HCT116 (cell line): ENCODE data around the gene SLC5A12.

Experiments
- CBX3 ChIP-seq: IDR thresholded peaks from 2 replicates; pipeline ENCODE4 v1.6.1; 2012; ENCODE audit warnings: low read depth
- CEBPB ChIP-seq: IDR thresholded peaks from 2 replicates; pipeline ENCODE4 v1.6.1; 2012; ENCODE audit warnings: low read depth
- EGR1 ChIP-seq: IDR thresholded peaks from 2 replicates; pipeline ENCODE4 v1.6.1; 2012; ENCODE audit warnings: low read depth
- ELF1 ChIP-seq: IDR thresholded peaks from 2 replicates; pipeline ENCODE4 v1.6.1; 2012; ENCODE audit warnings: low read depth, borderline replicate concordance
- EZH2 ChIP-seq: fragments of 200-600 bp; sonication (generic); IDR thresholded peaks from 2 replicates; pipeline ENCODE4 v1.6.1; 2017; ENCODE audit warnings: antibody characterized with exemption, mixed run types
- EZH2phosphoT487 ChIP-seq: fragments of 200-600 bp; IDR thresholded peaks from 2 replicates; pipeline ENCODE4 v1.6.1; 2018; ENCODE audit warnings: antibody characterized with exemption, borderline replicate concordance
- POLR2A ChIP-seq: IDR thresholded peaks from 2 replicates; pipeline ENCODE4 v1.7.0; 2011; ENCODE audit warnings: borderline replicate concordance; ENCODE audit not compliant: insufficient read depth, insufficient read length; ENCODE audit errors: extremely low read depth
- POLR2AphosphoS5 ChIP-seq: IDR thresholded peaks from 2 replicates; pipeline ENCODE4 v1.6.1; 2011; ENCODE audit warnings: mild to moderate bottlenecking, low read depth, low read length, moderate library complexity
- REST ChIP-seq: IDR thresholded peaks from 2 replicates; pipeline ENCODE4 v1.6.1; 2012; ENCODE audit warnings: low read depth
- SP1 ChIP-seq: IDR thresholded peaks from 2 replicates; pipeline ENCODE4 v1.6.1; 2012; ENCODE audit warnings: low read depth
- TCF7L2 ChIP-seq: IDR thresholded peaks from 2 replicates; pipeline ENCODE4 v1.7.0; 2011; ENCODE audit warnings: borderline replicate concordance, inconsistent platforms; ENCODE audit not compliant: insufficient read depth, insufficient read length; ENCODE audit errors: extremely low read depth
- YY1 ChIP-seq: IDR thresholded peaks from 2 replicates; pipeline ENCODE4 v1.6.1; 2011; ENCODE audit warnings: low read length, low read depth, moderate library complexity, mild to moderate bottlenecking; ENCODE audit not compliant: insufficient replicate concordance; ENCODE audit errors: extremely low read depth
- TF ChIP-seq, protein P1 (sequence below), 3 experiments: fragments of 200-600 bp in 1 of 3; sonication (generic) in 1 of 3; IDR thresholded peaks in 2 of 3; conservative IDR thresholded peaks in 1 of 3; 2 replicates each; pipeline ENCODE4 v1.5.1; 2012 to 2017; ENCODE audit warnings: low read depth in 2 of 3, low read length in 2 of 3, antibody characterized with exemption in 1 of 3, borderline replicate concordance in 1 of 3, control low read depth in 1 of 3, mild to moderate bottlenecking in 1 of 3, mixed read lengths in 1 of 3, mixed run types in 1 of 3, moderate library complexity in 1 of 3; ENCODE audit not compliant: insufficient read depth in 1 of 3
- TF ChIP-seq, protein P2 (sequence below): IDR thresholded peaks from 2 replicates; pipeline ENCODE4 v1.6.1; 2012

DNA sequence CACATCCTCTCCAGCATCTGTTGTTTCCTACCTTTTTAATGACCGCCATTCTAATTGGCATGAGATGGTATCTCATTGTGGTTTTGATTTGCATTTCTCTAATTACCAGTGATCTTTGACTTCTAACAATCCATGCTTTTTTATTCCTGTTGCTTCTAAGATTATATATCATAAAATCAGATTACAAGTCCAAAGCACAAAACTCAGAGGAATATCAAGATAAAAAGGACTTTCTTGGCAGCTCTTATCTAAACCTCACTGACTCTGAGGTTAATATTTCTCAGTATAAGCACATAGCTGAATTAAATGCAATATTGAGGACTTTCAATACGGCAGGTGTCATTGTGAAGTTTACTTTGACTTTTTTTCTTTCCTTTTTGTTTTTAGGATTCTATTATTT lies 11.4 kb downstream of the SLC5A12 start:
- TF ChIP-seq, protein P1, sequence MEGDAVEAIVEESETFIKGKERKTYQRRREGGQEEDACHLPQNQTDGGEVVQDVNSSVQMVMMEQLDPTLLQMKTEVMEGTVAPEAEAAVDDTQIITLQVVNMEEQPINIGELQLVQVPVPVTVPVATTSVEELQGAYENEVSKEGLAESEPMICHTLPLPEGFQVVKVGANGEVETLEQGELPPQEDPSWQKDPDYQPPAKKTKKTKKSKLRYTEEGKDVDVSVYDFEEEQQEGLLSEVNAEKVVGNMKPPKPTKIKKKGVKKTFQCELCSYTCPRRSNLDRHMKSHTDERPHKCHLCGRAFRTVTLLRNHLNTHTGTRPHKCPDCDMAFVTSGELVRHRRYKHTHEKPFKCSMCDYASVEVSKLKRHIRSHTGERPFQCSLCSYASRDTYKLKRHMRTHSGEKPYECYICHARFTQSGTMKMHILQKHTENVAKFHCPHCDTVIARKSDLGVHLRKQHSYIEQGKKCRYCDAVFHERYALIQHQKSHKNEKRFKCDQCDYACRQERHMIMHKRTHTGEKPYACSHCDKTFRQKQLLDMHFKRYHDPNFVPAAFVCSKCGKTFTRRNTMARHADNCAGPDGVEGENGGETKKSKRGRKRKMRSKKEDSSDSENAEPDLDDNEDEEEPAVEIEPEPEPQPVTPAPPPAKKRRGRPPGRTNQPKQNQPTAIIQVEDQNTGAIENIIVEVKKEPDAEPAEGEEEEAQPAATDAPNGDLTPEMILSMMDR (IDR thresholded peaks at IDR 0.05 in 2 of 3, conservative IDR thresholded peaks at IDR 0.05 in 1 of 3; ENCODE audit: borderline replicate concordance in 1 of 3, insufficient read depth in 1 of 3, low read depth in 2 of 3, low read length in 2 of 3): no peak
- no peak for TF ChIP-seq POLR2AphosphoS5
- TF ChIP-seq POLR2A: no peak
- TF ChIP-seq YY1: no peak
- TF ChIP-seq CEBPB: no peak
- TF ChIP-seq EZH2: no peak
- no peak for TF ChIP-seq REST
- TF ChIP-seq ELF1: no peak
- TF ChIP-seq, protein P2, sequence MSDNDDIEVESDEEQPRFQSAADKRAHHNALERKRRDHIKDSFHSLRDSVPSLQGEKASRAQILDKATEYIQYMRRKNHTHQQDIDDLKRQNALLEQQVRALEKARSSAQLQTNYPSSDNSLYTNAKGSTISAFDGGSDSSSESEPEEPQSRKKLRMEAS: no peak
- no peak for TF ChIP-seq EGR1
- TF ChIP-seq TCF7L2: no peak
- no peak for TF ChIP-seq SP1
- no peak for TF ChIP-seq CBX3
- TF ChIP-seq EZH2phosphoT487: no peak
